Endothelial cell (in vitro differentiated cells): ENCODE data around the gene DIP2C. TPM values are rescaled to one million over a fixed set of nuclear protein-coding genes. Genes with fewer than 3 reads are reported as not detected.
A peak's percentile ranks its signal among the peaks of the same experiment; 100 is the strongest.

Experiments used
- DNase-seq: peaks from one replicate; pipeline ENCODE4 v3.0.0; 2021; ENCODE audit warnings: low spot score
- H3K27ac Mint-ChIP-seq: one replicate; pipeline ENCODE4 v1.8.0; 2021; ENCODE audit warnings: mixed read lengths, inconsistent platforms; ENCODE audit not compliant: unreplicated experiment
- H3K27me3 Mint-ChIP-seq: one replicate; pipeline ENCODE4 v1.8.0; 2021; ENCODE audit warnings: mild to moderate bottlenecking, moderate library complexity, mixed read lengths, inconsistent platforms; ENCODE audit not compliant: unreplicated experiment
- H3K36me3 Mint-ChIP-seq: one replicate; pipeline ENCODE4 v1.8.0; 2021; ENCODE audit warnings: mild to moderate bottlenecking, low read depth, mixed read lengths, inconsistent platforms; ENCODE audit not compliant: unreplicated experiment
- H3K4me1 Mint-ChIP-seq: one replicate; pipeline ENCODE4 v1.8.0; 2021; ENCODE audit warnings: mild to moderate bottlenecking, mixed read lengths, inconsistent platforms; ENCODE audit not compliant: unreplicated experiment
- H3K4me3 Mint-ChIP-seq: one replicate; pipeline ENCODE4 v1.8.0; 2021; ENCODE audit warnings: mild to moderate bottlenecking, mixed read lengths, inconsistent platforms; ENCODE audit not compliant: unreplicated experiment
- H3K9me3 Mint-ChIP-seq: one replicate; pipeline ENCODE4 v1.8.0; 2021; ENCODE audit warnings: mixed read lengths, inconsistent platforms; ENCODE audit not compliant: unreplicated experiment
- CTCF ChIP-seq: fragments of 200-600 bp; sonication (generic); IDR thresholded peaks from one replicate; pipeline ENCODE4 v1.5.0; 2021; ENCODE audit warnings: antibody characterized with exemption; ENCODE audit not compliant: unreplicated experiment
- total RNA-seq: library from RNA; stranded (reverse); fragmentation: NEBNext Ultra II Directional; extraction: Animal tissue kit (Norgen Biotek cat#: 25700); gene quantifications from one replicate; pipeline ENCODE4 v1.2.1, GENCODE V29; 2021; ENCODE audit not compliant: unreplicated experiment

The DIP2C gene
- total RNA-seq, 1 donor from 2014 or later = 13.1 TPM

GRCh38 chr10:510415-510881 lies 179.0 kb downstream of the DIP2C start:
- Mint-ChIP-seq H3K4me3 (no peak overlapping the region), H3K36me3 (peaks cover 7% of the 10 kb centered on the region), H3K27ac (peak overlapping the region; percentile 26), H3K9me3 (no peaks in the 10 kb centered on the region), H3K4me1 (peaks cover 10% of the 10 kb centered on the region), H3K27me3 (peaks cover 7% of the 10 kb centered on the region)
- DNase-seq = no peak
- TF ChIP-seq CTCF = no peak

- H3K27me3 Mint-ChIP-seq = peaks cover 7% of the 10 kb centered on the region
- DNase-seq = no peak
- no peak overlapping the region for H3K4me3 Mint-ChIP-seq
- H3K27ac Mint-ChIP-seq = no peak overlapping the region
- no peak for TF ChIP-seq CTCF
- no peaks in the 10 kb centered on the region for H3K9me3 Mint-ChIP-seq
- peaks cover 10% of the 10 kb centered on the region for H3K4me1 Mint-ChIP-seq
- peaks cover 7% of the 10 kb centered on the region for H3K36me3 Mint-ChIP-seq
These were observed 179.9 kb downstream of the DIP2C start for GRCh38 chr10:509361-510102.

GRCh38 chr10:508726-509125 lies 180.7 kb downstream of the DIP2C start:
- no peak overlapping the region for H3K4me3 Mint-ChIP-seq
- no peak for TF ChIP-seq CTCF
- no peak for DNase-seq
- no peaks in the 10 kb centered on the region for H3K9me3 Mint-ChIP-seq
- peak overlapping the region; percentile 31 for H3K27ac Mint-ChIP-seq
- peaks cover 7% of the 10 kb centered on the region for H3K36me3 Mint-ChIP-seq
- H3K4me1 Mint-ChIP-seq = peaks cover 10% of the 10 kb centered on the region
- peaks cover 7% of the 10 kb centered on the region for H3K27me3 Mint-ChIP-seq

- no peak overlapping the region for H3K27ac Mint-ChIP-seq
- peaks cover 10% of the 10 kb centered on the region for H3K4me1 Mint-ChIP-seq
- TF ChIP-seq CTCF = no peak
- DNase-seq = no peak
- peaks cover 10% of the 10 kb centered on the region for H3K36me3 Mint-ChIP-seq
- peaks cover 7% of the 10 kb centered on the region for H3K27me3 Mint-ChIP-seq
- no peak overlapping the region for H3K4me3 Mint-ChIP-seq
- H3K9me3 Mint-ChIP-seq = no peaks in the 10 kb centered on the region
These were observed 181.5 kb downstream of the DIP2C start for GRCh38 chr10:507908-508444.

GRCh38 chr10:507355-507699 lies 182.1 kb downstream of the DIP2C start:
- Mint-ChIP-seq H3K36me3 (peaks cover 10% of the 10 kb centered on the region), H3K4me1 (peaks cover 10% of the 10 kb centered on the region), H3K27me3 (peaks cover 7% of the 10 kb centered on the region), H3K4me3 (no peak overlapping the region), H3K27ac (no peak overlapping the region), H3K9me3 (no peaks in the 10 kb centered on the region)
- TF ChIP-seq CTCF = no peak
- DNase-seq = no peak
